Breast epithelium (tissue), 3 donors: ENCODE results near the gene CLEC9A.

ENCODE experiments used
- POLR2A ChIP-seq: fragments of 450-650 bp; IDR thresholded peaks from one replicate; pipeline ENCODE4 v1.6.1; 2016; ENCODE audit warnings: antibody characterized with exemption, mild to moderate bottlenecking, moderate library complexity
- TF ChIP-seq, protein P1 (sequence below), 3 donors: fragments of 450-650 bp; IDR thresholded peaks; one replicate each; pipeline ENCODE4 v1.5.1; 2016 to 2017; ENCODE audit warnings: antibody characterized with exemption in 3 of 3, mild to moderate bottlenecking in 3 of 3, moderate library complexity in 3 of 3

DNA sequence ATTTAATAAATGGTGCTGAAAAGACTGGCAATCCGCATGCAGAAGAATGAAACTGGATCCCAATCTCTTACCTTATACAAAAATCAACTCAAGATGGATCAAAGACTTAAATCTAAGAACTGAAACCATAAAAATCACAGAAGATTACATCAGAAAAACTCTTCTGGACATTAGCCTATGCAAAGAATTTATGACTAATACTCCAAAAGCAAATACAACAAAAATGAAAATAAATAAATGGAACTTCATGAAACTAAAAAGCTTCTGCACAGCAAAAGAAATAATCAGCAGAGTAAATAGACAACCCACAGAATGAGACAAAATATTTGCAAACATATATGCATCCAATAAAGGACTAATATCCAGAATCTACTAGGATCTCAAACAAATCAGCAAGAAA lies 82.6 kb downstream of the CLEC9A start:
- TF ChIP-seq, protein P1, sequence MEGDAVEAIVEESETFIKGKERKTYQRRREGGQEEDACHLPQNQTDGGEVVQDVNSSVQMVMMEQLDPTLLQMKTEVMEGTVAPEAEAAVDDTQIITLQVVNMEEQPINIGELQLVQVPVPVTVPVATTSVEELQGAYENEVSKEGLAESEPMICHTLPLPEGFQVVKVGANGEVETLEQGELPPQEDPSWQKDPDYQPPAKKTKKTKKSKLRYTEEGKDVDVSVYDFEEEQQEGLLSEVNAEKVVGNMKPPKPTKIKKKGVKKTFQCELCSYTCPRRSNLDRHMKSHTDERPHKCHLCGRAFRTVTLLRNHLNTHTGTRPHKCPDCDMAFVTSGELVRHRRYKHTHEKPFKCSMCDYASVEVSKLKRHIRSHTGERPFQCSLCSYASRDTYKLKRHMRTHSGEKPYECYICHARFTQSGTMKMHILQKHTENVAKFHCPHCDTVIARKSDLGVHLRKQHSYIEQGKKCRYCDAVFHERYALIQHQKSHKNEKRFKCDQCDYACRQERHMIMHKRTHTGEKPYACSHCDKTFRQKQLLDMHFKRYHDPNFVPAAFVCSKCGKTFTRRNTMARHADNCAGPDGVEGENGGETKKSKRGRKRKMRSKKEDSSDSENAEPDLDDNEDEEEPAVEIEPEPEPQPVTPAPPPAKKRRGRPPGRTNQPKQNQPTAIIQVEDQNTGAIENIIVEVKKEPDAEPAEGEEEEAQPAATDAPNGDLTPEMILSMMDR (IDR thresholded peaks at IDR 0.05) = no peak
- TF ChIP-seq POLR2A = no peak
